Sigmoid colon (tissue), 7 donors: ENCODE results near the gene ENAH. TPM values are rescaled to one million over a fixed set of nuclear protein-coding genes. Genes with fewer than 3 reads are reported as not detected.

ENCODE experiments used
- DNase-seq: peaks from one replicate; pipeline ENCODE4 v3.0.0-alpha.2; 2019
- H3K27ac ChIP-seq, 4 donors: fragments of 200-600 bp; sonication (generic); one replicate each; pipeline ENCODE4 v1.5.1; 2016 to 2019; ENCODE audit warnings: mild to moderate bottlenecking in 1 of 4
- H3K27me3 ChIP-seq, 3 donors: fragments of 200-600 bp; sonication (generic); one replicate each; pipeline ENCODE4 v1.5.1; 2019; ENCODE audit warnings: mild to moderate bottlenecking in 1 of 3
- H3K36me3 ChIP-seq, 4 donors: fragments of 200-600 bp; sonication (generic); one replicate each; pipeline ENCODE4 v1.5.1; 2016 to 2019
- H3K4me1 ChIP-seq, 4 donors: fragments of 200-600 bp; sonication (generic); one replicate each; pipeline ENCODE4 v1.5.1; 2017 to 2019
- H3K4me3 ChIP-seq, 4 donors: fragments of 200-600 bp; sonication (generic); one replicate each; pipeline ENCODE4 v1.5.1; 2017 to 2019; ENCODE audit warnings: mild to moderate bottlenecking in 2 of 4, moderate library complexity in 1 of 4
- H3K9me3 ChIP-seq, 4 donors: fragments of 200-600 bp in 3 of 4; sonication (generic) in 3 of 4; one replicate each; pipeline versions ENCODE4 v1.5.1 to v1.6.1; 2013 to 2019
- EP300 ChIP-seq, 4 donors: sonication (generic); formaldehyde crosslinking; IDR thresholded peaks; one replicate each; pipeline ENCODE4 v1.6.1; 2017; ENCODE audit warnings: antibody characterized with exemption in 4 of 4
- POLR2A ChIP-seq, 2 donors: fragments of 450-650 bp; IDR thresholded peaks; one replicate each; pipeline ENCODE4 v1.6.1; 2016; ENCODE audit warnings: antibody characterized with exemption in 2 of 2, mild to moderate bottlenecking in 2 of 2, moderate library complexity in 2 of 2
- POLR2AphosphoS5 ChIP-seq, 4 donors: sonication (generic); formaldehyde crosslinking; IDR thresholded peaks; one replicate each; pipeline ENCODE4 v1.6.1; 2017; ENCODE audit warnings: antibody characterized with exemption in 4 of 4
- WGBS, 2 donors: extraction: QIAGEN DNeasy Blood & Tissue Kit; methylation state at CpG; one replicate each; pipeline ENCODE4 v1.1.7; 2013; 5-methylcytosine and 5-hydroxymethylcytosine counted together
- intact Hi-C: fragments of 100-400 bp; cut with DNase I; formaldehyde crosslinking; loops from one replicate; pipeline ENCODE4 v1.15.1; 2023
- polyA plus RNA-seq, 3 donors: library from polyadenylated mRNA; stranded (reverse); fragments of 200-250 nt; gene quantifications; one replicate each; pipeline ENCODE4 v1.2.3, GENCODE V29; 2013
- total RNA-seq, 4 donors: library from RNA; depleted of rRNA; stranded (reverse); fragments of >200 nt; gene quantifications; one replicate each; pipeline ENCODE4 v1.1.0, GENCODE V29; 2016
- TF ChIP-seq, protein P1 (sequence below), 4 experiments: fragments of 450-650 bp in 3 of 4; fragments of 200-600 bp in 1 of 4; IDR thresholded peaks; one replicate each; pipeline ENCODE4 v1.5.1; 2016 to 2019; ENCODE audit warnings: antibody characterized with exemption in 4 of 4, mild to moderate bottlenecking in 3 of 4, moderate library complexity in 2 of 4
- donor health status: healthy with polysubstance abuse.
- donor health status: Bipolar disorder and iron deficiency.
- donor health status: healthy.

Gene ENAH
- total and polyA plus RNA-seq, 7 donors: 9.6 to 197 (median 92.2) TPM

DNA sequence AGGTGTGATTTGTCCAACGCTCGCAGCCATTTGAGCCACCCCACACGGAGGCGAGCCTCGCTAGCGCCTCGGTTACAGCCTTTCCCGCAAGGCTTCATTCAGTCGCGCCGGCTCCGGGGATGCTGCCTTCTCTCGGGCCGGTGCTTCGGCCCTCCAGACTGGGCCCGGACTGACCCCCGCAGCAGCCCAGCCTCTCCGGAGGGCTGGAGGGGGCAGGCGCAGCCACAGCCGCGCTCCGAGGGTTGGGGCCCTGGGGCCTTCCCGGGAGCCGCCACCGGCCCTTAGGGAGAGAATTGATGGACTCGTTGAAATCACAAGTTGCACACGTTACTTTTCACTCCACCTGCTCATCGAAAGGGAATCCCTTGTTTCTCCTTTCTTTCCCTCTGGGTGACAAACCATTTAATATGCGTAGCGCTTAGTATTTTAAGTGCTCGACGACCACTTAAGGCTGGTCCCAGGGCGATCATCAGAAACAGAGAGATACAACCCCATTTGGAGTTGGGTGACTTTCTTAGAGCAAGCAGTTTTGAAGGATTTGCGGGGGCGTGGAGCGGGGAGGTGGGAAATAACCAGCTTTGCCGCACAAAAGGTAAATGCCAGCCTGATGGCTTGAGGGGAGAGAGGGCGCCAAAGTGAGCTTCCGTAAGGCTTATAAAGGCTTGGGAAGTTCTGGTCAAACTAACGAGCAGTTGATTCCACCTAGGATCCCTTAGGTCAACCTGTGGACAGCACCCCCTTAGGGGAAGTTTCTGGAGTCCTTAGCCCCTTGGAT lies 24.6 kb upstream of the ENAH start:
- DNase-seq: no peak
- H3K36me3 ChIP-seq: no peaks in the 10 kb centered on the region
- H3K4me3 ChIP-seq: no peak overlapping the region
- TF ChIP-seq EP300 (IDR thresholded peaks at IDR 0.05) (no peak), POLR2AphosphoS5 (IDR thresholded peaks at IDR 0.05) (no peak)
- peaks cover 0 to 5% (median 0%) of the 10 kb centered on the region in 4 donors for H3K4me1 ChIP-seq
- no peak overlapping the region for H3K27ac ChIP-seq
- no peaks in the 10 kb centered on the region for H3K9me3 ChIP-seq
- intact Hi-C loops: no loop called here
- no peaks in the 10 kb centered on the region for H3K27me3 ChIP-seq
- 38 to 67% methylated on average over 40 of the region's 40 CpGs for WGBS, 2 donors

DNA sequence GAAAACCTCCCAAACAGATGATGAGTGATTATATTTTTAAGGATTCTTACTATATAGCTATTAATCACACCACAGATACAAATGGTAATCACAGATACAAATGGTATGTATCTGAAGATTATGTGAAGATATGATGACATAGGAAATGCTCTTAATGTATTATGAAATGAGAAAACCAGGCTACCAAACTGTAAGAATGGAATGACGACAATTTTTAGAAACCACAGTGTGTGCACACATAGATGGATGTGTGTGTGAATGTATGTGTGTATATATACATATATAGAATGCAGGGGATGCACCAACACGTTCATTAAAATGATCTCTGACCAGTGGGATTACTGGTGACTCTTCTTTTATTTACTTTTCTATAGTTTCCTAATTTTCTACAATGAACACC lies 21.5 kb upstream of the ENAH start:
- Histone ChIP-seq H3K4me1 (peaks cover 0 to 5% (median 1%) of the 10 kb centered on the region in 4 donors), H3K27me3 (no peaks in the 10 kb centered on the region), H3K4me3 (no peak overlapping the region), H3K36me3 (no peaks in the 10 kb centered on the region), H3K27ac (no peak overlapping the region), H3K9me3 (no peaks in the 10 kb centered on the region)
- TF ChIP-seq EP300 (IDR thresholded peaks at IDR 0.05) (no peak), POLR2A (IDR thresholded peaks at IDR 0.05) (no peak), POLR2AphosphoS5 (IDR thresholded peaks at IDR 0.05) (no peak)
- TF ChIP-seq, protein P1, sequence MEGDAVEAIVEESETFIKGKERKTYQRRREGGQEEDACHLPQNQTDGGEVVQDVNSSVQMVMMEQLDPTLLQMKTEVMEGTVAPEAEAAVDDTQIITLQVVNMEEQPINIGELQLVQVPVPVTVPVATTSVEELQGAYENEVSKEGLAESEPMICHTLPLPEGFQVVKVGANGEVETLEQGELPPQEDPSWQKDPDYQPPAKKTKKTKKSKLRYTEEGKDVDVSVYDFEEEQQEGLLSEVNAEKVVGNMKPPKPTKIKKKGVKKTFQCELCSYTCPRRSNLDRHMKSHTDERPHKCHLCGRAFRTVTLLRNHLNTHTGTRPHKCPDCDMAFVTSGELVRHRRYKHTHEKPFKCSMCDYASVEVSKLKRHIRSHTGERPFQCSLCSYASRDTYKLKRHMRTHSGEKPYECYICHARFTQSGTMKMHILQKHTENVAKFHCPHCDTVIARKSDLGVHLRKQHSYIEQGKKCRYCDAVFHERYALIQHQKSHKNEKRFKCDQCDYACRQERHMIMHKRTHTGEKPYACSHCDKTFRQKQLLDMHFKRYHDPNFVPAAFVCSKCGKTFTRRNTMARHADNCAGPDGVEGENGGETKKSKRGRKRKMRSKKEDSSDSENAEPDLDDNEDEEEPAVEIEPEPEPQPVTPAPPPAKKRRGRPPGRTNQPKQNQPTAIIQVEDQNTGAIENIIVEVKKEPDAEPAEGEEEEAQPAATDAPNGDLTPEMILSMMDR (IDR thresholded peaks at IDR 0.05): no peak
- intact Hi-C loops: loop anchor here (5.0 kb wide), 1 partner anchor 63 kb away; no protein-coding TSS in a partner anchor
- DNase-seq: no peak
- 82 to 86% methylated on average over 2 of the region's 2 CpGs for WGBS, 2 donors

DNA sequence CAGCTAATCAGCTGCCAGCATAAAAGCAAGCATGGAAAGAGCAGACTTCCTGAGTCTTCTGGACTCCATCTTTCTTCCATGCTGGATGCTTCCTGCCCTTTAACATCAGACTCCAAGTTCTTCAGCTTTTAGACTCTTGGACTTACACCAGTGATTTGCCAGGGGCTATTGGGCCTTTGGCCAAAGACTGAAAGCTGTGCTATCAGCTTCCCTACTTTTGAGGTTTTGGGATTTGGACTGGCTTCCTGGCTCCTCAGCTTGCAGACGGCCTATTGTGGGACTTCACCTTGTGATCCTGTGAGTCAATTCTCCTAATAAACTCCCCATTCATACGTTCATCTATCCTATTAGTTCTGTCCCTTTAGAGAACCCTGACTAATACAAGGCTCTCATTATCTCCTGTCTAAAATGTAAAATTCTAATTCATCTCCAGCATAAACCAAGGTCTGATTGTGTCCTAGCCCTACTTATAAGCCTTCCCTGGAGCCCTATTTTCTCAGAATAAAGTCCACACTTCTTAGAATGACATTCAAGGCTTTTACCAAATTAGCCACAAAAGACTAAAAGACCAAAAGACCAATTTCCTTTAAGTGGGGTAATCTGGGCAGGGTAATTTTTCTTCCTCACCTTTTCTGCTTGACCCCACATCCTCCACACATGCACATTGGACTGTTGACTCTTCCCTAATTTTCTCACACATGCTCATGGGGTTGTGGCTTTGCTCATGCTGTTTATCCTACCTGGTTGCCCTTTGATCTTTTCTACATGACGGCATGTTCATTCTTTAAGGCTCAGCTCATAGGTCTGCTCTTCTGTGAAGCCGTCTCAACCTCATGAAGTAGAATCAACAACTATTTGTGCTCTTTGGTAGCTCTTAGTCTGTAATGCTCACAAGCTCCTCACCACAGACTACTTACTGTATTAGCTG lies 18.1 kb upstream of the ENAH start:
- H3K27me3 ChIP-seq: no peaks in the 10 kb centered on the region
- H3K4me3 ChIP-seq: no peak overlapping the region
- H3K36me3 ChIP-seq: no peaks in the 10 kb centered on the region
- H3K27ac ChIP-seq: no peak overlapping the region
- intact Hi-C loops: loop anchor here (5.0 kb wide), 1 partner anchor 66 kb away; no protein-coding TSS in a partner anchor
- TF ChIP-seq, protein P1 (IDR thresholded peaks at IDR 0.05): no peak
- no peak for TF ChIP-seq POLR2A (IDR thresholded peaks at IDR 0.05)
- no peak for TF ChIP-seq POLR2AphosphoS5 (IDR thresholded peaks at IDR 0.05)
- no peak for TF ChIP-seq EP300 (IDR thresholded peaks at IDR 0.05)
- H3K4me1 ChIP-seq: peaks cover 0 to 12% (median 8%) of the 10 kb centered on the region in 4 donors
- H3K9me3 ChIP-seq: no peaks in the 10 kb centered on the region
- WGBS, 2 donors: 58 to 67% methylated on average over 4 of the region's 4 CpGs
- no peak for DNase-seq

DNA sequence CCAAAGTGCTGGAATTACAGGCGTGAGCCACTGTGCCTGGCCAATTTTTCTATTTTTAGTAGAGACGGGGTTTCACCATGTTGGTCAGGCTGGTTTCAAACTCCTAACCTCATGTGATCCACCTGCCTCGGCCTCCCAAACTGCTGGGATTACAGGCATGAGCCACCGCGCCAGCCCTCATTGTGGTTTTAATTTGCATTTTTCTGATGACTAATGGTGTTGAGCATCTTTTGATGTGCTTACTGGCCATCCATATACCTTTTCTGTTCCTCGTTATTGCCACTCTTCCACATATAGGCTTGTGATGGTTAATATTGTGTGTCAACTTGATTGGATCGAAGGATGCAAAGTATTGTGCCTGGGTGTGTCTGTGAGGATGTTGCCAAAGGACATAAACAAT lies 17.4 kb upstream of the ENAH start:
- Histone ChIP-seq H3K36me3 (no peaks in the 10 kb centered on the region), H3K9me3 (no peaks in the 10 kb centered on the region), H3K4me1 (peaks cover 0 to 13% (median 10%) of the 10 kb centered on the region in 4 donors), H3K27ac (no peak overlapping the region), H3K4me3 (no peak overlapping the region), H3K27me3 (no peaks in the 10 kb centered on the region)
- TF ChIP-seq POLR2A (IDR thresholded peaks at IDR 0.05): no peak
- TF ChIP-seq EP300 (IDR thresholded peaks at IDR 0.05): no peak
- no peak for TF ChIP-seq POLR2AphosphoS5 (IDR thresholded peaks at IDR 0.05)
- TF ChIP-seq, protein P1 (IDR thresholded peaks at IDR 0.05): no peak
- 88 to 91% methylated on average over 7 of the region's 7 CpGs for WGBS, 2 donors
- intact Hi-C loops: loop anchor here (5.0 kb wide), 1 partner anchor 67 kb away; no protein-coding TSS in a partner anchor
- DNase-seq: no peak

DNA sequence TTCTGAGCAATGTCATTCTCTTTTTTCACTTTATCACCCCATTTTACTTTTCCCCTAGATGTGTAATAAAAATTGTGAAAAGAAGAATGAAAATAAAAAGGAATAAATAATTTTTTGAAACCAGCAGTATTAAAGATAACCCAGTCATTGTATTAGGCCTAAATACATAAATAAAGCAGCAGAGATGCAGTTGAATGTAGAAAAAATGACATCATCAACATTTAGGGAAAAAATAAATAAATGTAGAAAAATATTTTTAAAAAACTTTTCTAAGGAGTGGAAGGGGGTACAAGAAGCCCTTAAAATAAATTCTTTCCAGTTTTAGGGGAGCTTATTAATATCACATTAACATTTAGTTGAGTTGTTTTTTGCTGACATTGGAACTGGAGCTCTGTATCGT lies 15.3 kb upstream of the ENAH start:
- intact Hi-C loops: no loop called here
- H3K36me3 ChIP-seq: no peaks in the 10 kb centered on the region
- no peaks in the 10 kb centered on the region for H3K9me3 ChIP-seq
- TF ChIP-seq EP300 (IDR thresholded peaks at IDR 0.05) (no peak), POLR2A (IDR thresholded peaks at IDR 0.05) (no peak), POLR2AphosphoS5 (IDR thresholded peaks at IDR 0.05) (no peak)
- TF ChIP-seq, protein P1 (IDR thresholded peaks at IDR 0.05): no peak
- DNase-seq: no peak
- peaks cover 0 to 12% (median 8%) of the 10 kb centered on the region in 4 donors for H3K4me1 ChIP-seq
- 93 to 96% methylated on average over 1 of the region's 1 CpG for WGBS, 2 donors
- no peaks in the 10 kb centered on the region for H3K27me3 ChIP-seq
- H3K27ac ChIP-seq: no peak overlapping the region
- no peak overlapping the region for H3K4me3 ChIP-seq
